HCT116 (cell line): ENCODE measurements around the gene ARL9.

Source experiments
- CEBPB ChIP-seq: IDR thresholded peaks from 2 replicates; pipeline ENCODE4 v1.6.1; 2012; ENCODE audit warnings: low read depth
- EZH2phosphoT487 ChIP-seq: fragments of 200-600 bp; IDR thresholded peaks from 2 replicates; pipeline ENCODE4 v1.6.1; 2018; ENCODE audit warnings: antibody characterized with exemption, borderline replicate concordance
- POLR2A ChIP-seq: IDR thresholded peaks from 2 replicates; pipeline ENCODE4 v1.7.0; 2011; ENCODE audit warnings: borderline replicate concordance; ENCODE audit not compliant: insufficient read depth, insufficient read length; ENCODE audit errors: extremely low read depth
- POLR2AphosphoS5 ChIP-seq: IDR thresholded peaks from 2 replicates; pipeline ENCODE4 v1.6.1; 2011; ENCODE audit warnings: mild to moderate bottlenecking, low read depth, low read length, moderate library complexity
- RAD21 ChIP-seq: IDR thresholded peaks from 2 replicates; pipeline ENCODE4 v1.6.1; 2012; ENCODE audit warnings: low read depth, mild to moderate bottlenecking
- SRF ChIP-seq: IDR thresholded peaks from 2 replicates; pipeline ENCODE4 v1.6.1; 2012; ENCODE audit warnings: low read depth
- TCF7L2 ChIP-seq: IDR thresholded peaks from 2 replicates; pipeline ENCODE4 v1.7.0; 2011; ENCODE audit warnings: borderline replicate concordance, inconsistent platforms; ENCODE audit not compliant: insufficient read depth, insufficient read length; ENCODE audit errors: extremely low read depth
- YY1 ChIP-seq: IDR thresholded peaks from 2 replicates; pipeline ENCODE4 v1.6.1; 2011; ENCODE audit warnings: low read length, low read depth, moderate library complexity, mild to moderate bottlenecking; ENCODE audit not compliant: insufficient replicate concordance; ENCODE audit errors: extremely low read depth
- ZFX ChIP-seq: fragments of 450-650 bp; IDR thresholded peaks from 2 replicates; pipeline ENCODE4 v1.6.1; 2017
- TF ChIP-seq, protein P1 (sequence below), 3 experiments: fragments of 200-600 bp in 1 of 3; sonication (generic) in 1 of 3; IDR thresholded peaks in 2 of 3; conservative IDR thresholded peaks in 1 of 3; 2 replicates each; pipeline ENCODE4 v1.5.1; 2012 to 2017; ENCODE audit warnings: low read depth in 2 of 3, low read length in 2 of 3, antibody characterized with exemption in 1 of 3, borderline replicate concordance in 1 of 3, control low read depth in 1 of 3, mild to moderate bottlenecking in 1 of 3, mixed read lengths in 1 of 3, mixed run types in 1 of 3, moderate library complexity in 1 of 3; ENCODE audit not compliant: insufficient read depth in 1 of 3

DNA sequence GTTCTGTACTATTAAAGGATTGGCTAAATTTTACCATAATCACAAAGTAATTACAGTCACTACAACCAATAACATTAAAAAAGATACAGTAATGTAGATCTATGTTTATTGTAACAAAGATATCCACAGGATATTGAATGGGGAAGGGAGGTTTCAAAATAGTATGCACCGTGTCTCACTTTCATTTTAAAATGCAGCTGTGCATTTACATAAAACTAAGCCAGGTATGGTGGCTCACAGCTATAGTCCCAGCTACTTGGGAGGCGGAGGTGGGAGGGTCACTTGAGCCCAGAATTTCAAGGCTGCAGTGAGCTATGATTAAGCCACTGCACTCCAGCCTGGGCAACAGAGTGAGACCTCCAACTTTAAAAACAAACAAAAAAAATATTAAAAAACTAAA is 29.7 kb upstream of the ARL9 start:
- no peak for TF ChIP-seq TCF7L2
- TF ChIP-seq, protein P1, sequence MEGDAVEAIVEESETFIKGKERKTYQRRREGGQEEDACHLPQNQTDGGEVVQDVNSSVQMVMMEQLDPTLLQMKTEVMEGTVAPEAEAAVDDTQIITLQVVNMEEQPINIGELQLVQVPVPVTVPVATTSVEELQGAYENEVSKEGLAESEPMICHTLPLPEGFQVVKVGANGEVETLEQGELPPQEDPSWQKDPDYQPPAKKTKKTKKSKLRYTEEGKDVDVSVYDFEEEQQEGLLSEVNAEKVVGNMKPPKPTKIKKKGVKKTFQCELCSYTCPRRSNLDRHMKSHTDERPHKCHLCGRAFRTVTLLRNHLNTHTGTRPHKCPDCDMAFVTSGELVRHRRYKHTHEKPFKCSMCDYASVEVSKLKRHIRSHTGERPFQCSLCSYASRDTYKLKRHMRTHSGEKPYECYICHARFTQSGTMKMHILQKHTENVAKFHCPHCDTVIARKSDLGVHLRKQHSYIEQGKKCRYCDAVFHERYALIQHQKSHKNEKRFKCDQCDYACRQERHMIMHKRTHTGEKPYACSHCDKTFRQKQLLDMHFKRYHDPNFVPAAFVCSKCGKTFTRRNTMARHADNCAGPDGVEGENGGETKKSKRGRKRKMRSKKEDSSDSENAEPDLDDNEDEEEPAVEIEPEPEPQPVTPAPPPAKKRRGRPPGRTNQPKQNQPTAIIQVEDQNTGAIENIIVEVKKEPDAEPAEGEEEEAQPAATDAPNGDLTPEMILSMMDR (IDR thresholded peaks at IDR 0.05 in 2 of 3, conservative IDR thresholded peaks at IDR 0.05 in 1 of 3; ENCODE audit: borderline replicate concordance in 1 of 3, insufficient read depth in 1 of 3, low read depth in 2 of 3, low read length in 2 of 3), result no peak
- TF ChIP-seq SRF, result no peak
- TF ChIP-seq YY1, result no peak
- TF ChIP-seq EZH2phosphoT487, result no peak
- TF ChIP-seq POLR2A, result no peak
- TF ChIP-seq ZFX, result no peak
- TF ChIP-seq RAD21, result no peak
- TF ChIP-seq CEBPB, result no peak
- no peak for TF ChIP-seq POLR2AphosphoS5
